Measurements from ENCODE around the gene ZNF445.
"Not testable (repeated sequence)": the region's sequence is repeated elsewhere in the genome, so short reads cannot be mapped to it uniquely, and the experiment has no call there.

The ZNF445 gene

DNA sequence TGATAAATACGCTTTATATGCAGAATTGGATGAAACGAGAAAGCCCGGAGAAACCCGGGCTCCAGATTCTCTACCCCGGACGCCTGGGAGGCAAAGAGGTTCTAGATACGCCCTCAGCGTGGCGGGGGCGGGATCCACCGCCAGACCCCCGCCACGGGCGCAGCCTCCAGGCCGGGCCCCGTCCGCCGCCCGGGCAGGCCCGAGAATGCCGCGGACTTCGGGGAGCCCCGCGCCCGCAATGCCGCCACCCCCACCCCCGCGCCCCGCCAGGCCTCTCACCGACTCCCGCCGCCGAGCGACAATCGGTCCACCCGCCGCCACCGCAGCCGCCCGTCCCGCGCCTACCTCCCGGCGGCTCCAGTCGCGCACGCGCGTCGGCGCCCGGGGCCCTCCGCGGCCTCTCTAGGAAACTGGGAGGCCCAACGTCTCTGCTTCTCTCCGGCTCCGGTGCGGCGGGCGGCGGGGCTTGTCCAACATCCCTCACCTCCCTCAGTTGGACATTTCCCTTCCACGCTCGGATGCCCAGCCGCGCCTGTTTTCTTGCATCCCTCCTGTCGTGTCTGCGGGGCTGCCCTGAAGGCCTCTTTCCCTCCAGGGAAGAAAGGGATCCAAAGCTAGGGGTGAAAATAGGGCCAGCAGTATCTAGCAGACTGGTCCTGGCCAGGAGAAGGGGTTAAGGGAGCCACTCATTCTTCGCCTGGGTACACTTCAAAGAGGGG, at the start of gene ZNF445:
TSS of gene ZNF445 (minus strand) at position 359 of the 719 bp plus-strand sequence. CDS start 22,121 bp downstream, outside the sequence.
- DNase-seq (ENCODE audit: low read depth) = peak; percentile 64

DNA sequence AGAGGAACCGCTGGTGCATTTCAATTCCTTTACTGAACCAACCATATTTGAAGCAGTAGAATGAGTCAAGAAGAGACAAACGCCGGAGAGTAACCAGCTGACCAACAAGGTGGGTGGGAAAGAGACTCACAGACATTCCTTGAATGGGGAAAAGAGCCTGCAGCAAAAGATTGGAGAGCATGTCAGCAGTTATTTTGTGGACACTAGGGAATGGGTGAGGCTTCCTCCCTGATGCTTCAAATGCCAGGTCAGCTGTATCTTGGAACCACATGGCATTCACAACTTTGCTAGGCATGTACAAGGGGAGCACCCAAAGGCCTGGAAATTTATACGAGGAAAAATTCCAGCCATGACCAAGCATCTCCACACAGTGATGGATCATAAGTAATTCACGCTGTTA, 47.6 kb upstream of the ZNF445 start:
- no peak for DNase-seq (ENCODE audit: low read depth)

DNA sequence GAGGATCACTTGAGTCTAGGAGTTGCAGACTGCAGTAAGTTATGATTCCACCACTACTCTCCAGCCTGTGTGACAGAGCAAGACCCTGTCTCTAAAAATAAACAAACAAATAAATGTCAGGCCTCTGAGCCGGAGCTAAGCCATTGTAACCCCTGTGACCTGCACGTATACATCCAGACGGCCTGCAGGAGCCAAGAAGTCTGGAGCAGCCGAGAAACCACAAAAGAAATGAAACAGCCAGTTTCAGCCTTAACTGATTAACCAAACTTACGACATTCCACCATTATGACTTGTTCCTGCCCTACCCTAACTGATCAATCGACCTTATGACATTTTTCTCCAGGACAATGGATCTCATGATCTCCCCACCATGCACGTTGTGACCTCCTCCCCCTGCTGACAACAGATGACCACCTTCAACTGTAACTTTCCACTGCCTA, 45.0 kb upstream of the ZNF445 start:
- DNase-seq (ENCODE audit: low read depth) = no peak

DNA sequence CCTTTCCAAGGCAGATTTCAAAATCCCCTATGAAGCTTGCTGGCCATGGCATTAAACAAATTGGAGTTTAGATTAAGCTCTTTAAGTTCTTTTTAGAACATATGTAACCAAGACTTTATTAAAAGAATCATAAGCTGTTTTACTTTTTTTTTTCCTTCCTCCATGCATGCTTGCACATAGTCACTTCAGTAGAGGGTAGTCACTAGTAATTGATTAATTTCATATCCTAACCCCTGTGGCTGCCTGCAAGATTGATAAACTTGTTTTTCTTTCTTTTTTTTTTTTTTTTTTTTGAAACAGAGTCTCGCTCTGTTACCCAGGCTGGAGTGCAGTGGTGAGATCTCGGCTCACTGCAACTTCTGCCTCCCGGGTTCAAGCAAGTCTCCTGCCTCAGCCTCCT, 44.3 kb upstream of the ZNF445 start:
- no peak for DNase-seq (ENCODE audit: low read depth)

DNA sequence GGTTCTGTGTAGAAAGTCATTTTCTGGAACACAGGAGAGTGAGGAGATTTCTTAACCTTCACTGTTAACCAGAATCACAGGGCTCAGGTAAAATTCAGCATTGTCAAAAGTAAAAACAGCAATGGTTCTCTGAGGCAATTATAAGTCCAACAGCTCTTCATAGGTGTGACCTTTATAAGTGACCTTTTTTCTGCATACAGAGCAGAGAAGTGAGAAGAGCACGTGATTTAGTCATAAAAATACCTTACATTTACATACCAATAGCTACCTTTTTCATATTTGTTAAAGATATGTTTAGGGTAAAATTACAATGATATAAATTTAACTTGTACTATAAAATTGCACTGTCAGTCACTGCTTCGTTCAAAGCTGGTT, 41.3 kb upstream of the ZNF445 start:
- no peak for DNase-seq (ENCODE audit: low read depth)

DNA sequence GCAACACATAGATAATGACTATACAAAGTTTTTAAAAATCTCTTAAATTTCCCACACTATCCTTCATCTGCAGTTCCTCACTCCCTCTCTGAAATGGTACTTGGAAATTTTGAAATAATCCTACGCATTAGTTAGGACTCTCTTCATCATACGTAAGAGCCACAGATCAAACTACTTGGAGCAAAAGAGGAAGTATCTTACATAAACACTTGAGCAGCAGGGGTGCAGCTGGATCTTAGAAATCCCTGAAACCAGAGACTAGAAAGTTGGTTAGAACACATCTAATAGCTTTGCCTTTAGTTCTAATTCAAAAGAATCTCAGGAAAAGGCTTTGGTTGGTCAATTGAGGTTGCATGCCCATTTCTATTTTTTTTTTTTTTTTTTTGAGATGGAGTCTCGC, 38.8 kb upstream of the ZNF445 start:
- no peak for DNase-seq (ENCODE audit: low read depth)

DNA sequence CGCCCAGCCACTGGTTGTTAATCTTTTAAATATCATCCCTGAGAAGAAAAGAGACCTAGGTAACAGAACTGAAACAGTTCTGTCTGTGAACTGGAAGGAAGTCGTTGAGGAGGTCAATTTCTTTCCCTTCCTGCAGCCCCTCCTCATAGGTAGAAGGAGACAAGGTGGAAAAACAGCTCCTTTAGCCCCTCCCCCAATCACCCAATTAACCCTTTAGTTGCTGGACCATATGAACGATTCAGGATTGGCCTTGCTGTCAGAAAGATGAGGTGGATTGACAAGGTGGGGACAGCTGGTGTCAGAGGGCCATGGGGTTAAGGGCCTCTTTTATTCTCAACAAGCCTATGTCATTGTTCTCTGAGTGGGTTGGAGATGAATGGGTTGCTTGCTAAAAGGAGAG, 36.0 kb upstream of the ZNF445 start:
- no peak for DNase-seq (ENCODE audit: low read depth)

DNA sequence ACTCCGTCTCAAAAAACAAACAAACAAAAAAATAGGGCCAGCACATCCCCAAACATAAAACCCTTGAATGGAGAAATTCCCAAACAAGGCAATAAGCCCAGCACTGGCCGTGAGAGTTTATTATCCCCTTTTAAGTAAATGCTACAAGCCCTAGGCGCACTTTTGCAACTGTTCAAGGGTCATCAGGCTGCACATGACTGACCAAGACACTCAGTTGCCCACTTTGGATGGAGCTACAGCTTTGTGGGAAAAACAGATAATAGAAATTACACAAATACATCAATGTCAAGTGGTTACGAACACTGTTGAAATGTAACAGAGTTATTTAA, 33.7 kb upstream of the ZNF445 start:
- DNase-seq (ENCODE audit: low read depth) = no peak

DNA sequence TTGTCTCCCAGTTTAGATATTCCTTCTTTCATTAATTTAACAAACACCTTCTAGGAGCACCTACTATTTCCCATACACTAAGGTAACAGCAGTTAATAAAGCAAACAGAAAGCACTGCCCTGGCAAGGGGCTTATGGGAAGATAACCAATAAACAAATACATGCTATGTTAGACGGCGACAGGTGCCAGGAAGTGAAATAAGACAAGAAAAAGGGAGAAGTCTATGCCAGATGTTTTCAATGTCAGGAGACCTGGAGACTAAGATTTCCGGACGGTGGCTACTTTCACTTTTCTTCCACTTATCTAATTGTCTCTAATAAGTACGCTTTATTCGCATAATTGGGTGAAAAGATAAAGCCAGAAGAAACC, 32.5 kb upstream of the ZNF445 start:
- DNase-seq (ENCODE audit: low read depth) = no peak

DNA sequence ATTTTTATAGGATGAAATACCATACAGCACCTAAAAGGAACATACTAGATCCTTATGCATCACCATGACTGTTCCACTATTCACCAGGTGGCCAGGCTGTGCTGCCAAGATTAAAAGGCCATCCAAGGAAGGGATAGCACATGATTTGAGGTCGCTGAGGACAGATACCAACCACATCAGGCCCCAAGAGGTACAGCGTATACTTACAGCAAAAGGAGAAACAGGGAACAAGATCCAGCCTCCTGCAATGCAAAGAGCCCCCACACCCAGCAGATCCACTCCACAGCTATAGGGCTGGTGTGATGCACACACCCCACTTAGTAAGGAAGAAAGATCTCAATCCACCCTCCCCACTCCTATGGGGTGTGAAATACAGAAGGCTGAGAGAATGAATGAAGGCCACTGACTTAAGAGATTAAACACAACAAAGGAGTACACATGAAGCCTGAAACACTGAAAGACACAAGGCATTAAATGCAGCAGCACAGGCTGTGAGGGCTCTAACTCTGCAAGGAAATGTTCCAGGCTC, 32.0 kb upstream of the ZNF445 start:
- no peak for DNase-seq (ENCODE audit: low read depth)

DNA sequence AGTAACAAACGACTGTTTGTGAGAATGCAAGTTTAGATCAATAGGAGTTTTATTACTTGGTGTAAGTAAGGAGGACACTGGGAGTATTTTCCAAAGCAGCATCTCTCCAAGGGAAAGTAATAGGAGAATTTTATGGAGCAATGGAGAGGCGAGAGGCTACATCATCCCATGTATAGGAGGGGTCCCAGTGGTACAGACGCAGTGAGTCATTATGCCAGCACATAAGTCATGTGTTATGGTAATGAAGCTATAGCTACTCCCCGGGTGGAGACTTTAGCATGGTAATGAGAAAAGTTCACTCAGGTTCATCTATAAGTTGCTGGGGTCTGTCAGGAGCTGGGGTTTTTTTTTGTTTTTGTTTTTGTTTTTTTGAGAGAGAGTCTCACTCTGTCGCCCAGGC, 29.5 kb upstream of the ZNF445 start:
- no peak for DNase-seq (ENCODE audit: low read depth)

DNA sequence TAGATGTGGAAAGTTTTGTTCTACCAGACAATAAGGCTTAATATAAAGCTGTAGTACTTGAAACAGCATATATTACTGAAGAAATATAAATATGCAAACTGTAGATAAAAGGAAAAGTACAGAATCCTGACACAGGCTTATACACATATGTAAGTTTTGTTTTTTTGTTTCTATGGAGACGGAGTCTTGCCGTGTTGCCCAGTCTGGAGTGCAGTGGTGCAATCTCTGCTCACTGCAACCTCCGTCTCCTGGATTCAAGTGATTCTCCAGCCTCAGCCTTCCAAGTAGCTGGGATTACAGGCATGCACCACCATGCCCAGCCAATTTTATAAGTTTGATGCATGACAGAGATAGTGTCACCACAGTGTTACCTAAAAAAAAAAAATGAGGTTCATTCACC, 29.1 kb upstream of the ZNF445 start:
- no peak for DNase-seq (ENCODE audit: low read depth)

DNA sequence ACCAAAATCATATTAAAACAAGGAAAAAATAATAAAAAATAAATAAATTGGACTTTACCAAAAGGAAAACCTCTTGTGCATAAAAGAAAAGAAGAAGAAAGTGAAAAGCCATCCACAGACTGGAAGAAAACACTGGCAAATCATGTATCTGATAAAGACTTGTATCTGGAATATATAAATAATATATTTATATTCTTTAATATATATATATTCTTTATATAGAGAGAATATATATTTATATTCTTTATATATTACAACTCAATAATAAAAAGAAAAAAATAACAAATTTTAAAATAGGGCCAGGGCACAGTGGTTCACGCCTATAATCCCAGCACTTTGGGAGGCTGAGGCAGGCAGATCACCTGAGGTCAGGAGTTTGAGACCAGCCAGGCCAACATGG, 27.1 kb upstream of the ZNF445 start:
- DNase-seq (ENCODE audit: low read depth) = no peak

DNA sequence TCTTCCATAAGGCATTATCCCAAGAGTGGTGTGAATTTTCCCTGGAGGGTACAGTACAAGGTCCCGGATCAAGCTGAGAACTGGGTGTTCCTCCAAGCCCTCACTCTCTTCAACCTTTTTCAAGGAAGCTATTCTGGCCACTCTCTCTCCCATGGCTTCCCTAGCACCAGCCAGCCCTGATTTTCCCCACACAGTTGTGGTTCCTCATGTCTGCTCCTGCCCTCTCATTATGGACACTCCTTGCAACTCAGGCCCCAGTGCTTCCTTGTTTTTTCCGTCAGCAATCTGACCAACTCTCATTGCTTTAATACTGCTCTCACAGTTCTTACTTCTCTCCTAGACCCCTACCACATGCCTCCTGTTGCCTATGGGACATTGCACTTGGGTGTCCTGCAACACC, 25.7 kb upstream of the ZNF445 start:
- not testable (repeated sequence) for DNase-seq (ENCODE audit: low read depth)

DNA sequence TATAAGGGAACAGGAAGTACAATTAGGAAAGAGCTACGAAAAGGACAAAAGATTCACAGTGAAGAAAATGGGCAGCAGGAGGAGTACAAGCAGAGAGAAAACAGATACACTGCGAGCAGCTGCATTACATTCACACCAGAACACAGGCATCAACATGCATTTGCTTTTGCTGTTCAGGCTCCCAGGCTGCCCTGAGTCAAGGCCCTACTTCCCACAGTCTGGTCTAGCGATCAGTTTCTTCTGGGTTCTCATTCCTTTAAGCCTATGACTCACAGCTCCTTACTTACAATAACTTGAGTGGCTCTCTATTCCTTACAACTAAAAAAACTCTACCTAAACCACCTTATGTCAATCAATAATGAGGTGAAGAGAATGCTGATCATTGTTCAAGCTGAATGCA, 24.5 kb upstream of the ZNF445 start:
- no peak for DNase-seq (ENCODE audit: low read depth)

DNA sequence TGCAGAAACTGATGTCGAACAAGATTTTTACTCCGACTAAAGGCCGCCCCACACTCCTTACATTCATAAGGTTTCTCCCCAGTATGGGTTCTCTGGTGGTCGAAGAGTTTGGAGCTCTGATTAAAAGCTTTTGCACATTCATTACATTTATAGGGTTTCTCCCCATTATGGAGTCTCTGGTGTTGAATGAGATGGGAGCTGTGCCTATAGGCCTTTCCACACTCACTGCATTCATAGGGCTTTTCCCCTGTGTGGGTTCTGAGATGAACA, 22.4 kb upstream of the ZNF445 start:
- not testable (repeated sequence) for DNase-seq (ENCODE audit: low read depth)

DNA sequence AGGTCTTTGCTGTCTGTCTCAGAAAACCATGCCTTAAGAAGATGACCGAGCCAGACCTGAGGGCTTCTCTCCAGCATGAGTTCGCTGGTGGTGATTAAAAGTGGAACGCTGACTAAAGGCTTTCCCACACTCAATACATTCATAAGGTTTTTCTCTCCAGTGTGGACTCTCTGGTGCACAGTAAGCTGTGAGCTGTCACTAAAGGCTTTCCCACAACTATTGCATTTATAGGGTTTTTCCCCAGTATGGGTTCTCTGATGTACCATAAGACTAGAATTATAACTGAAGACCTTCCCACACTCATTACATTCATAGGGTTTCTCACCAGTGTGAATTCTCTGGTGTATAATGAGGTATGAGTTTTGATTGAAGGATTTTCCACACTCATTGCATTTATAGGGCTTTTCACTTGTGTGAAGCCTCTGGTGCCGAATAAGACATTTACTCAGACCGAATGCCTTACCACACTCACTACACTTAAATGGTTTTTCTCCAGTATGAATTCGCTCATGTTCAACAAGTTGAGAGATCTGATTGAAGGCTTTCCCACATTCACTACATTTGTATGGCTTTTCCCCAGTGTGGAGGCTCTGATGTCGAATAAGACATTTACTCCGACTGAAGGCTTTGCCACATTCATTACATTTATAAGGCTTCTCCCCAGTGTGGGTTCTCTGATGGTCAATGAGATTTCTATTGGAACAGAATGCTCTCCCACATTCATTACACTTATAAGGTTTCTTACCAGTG, 21.9 kb upstream of the ZNF445 start:
- DNase-seq (ENCODE audit: low read depth) = no peak

DNA sequence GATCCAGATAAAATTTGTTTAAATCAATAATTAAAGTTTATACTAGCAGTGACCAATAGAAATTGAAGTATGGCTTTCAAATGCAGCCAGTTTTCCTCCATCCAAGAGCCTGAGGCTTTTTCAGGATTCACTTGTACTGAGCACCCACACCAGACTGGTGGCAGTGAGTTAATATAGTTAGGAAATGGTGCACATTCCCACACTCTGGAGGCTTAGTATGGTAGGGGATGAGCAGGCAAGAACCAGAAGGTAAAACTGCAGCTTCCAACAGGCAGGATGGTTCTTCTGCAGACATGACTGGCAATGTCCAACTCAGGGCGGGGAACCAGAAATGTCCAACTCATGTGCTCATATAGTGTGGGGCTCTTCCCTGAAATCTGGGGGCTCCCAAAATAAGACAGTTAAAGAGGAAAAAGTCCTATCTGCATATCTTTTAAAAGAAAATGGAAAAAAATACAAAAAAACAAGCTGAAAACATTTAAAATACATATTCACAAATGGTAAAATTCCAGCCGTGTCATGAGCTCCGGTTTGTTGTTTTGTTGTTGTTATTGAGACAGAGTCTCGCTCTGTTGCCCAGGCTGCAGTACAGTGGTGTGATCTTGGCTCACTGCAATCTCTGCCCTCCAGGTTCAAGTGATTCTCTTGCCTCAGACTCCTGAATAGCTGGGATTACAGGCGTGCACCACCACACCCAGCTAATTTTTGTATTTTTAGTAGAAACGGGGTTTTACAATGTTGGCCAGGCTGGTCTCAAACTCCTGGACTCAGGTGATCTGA, 18.4 kb upstream of the ZNF445 start:
- DNase-seq (ENCODE audit: low read depth) = no peak

DNA sequence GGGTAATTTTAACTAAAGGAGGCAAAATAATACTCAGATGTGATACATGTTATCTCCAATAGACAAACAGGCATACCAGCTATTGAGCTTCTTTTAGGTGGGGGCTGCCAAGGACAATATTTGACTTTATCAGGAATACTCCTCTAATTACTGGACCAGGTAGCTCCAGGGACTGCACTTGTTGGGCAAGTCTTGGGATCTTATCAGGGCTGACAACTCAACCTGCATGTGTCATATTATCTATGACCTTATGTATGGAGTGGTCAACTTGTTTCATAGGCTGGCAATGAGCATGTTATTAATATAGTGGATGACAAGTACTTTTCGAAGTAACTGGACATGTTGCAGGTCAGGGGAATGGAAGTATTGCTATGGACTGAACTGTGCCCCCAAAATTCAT, 15.0 kb upstream of the ZNF445 start:
- no peak for DNase-seq (ENCODE audit: low read depth)

DNA sequence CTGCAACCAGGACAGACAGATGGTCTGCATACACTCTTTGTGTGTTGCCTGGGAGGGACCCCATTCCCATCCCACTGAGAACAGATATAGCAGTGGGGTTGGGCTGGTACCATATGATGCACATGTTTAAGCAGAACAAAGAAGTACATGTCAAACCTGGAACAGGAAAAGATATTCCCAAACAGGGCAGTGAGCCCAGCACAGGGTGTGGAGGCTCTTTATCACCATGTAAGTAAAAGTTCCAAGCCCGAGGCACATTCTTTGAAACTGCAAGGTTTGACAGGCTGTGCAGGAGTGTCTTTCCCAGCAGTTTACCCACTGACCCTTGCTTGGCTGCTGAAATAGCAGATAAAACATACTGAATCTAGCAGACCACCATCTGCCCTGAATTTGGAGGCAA, 5.3 kb upstream of the ZNF445 start:
- DNase-seq (ENCODE audit: low read depth) = no peak

DNA sequence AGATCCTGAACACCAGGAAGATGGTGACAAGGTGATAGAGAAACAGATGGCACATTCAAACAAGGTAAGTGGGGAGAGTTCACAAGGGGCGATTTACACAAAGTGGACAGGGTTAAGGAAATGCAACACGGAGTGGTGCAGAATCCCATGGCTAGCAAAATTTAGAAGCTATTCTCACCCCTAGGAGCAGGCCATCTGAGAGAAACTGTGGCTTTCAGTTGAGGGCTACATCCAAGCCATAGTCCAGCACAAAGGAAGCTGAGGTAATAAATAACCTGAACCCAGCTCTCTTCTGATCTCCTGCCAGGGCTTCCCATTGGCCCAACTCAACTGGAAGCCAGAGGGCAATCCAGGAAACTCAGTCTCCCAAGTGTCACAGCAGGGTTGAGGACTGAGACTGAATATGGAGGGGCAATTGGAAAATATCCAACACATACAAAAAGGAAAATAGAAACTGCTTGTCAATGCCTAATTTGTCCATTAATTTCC, 1.2 kb upstream of the ZNF445 start:
- DNase-seq (ENCODE audit: low read depth) = no peak

DNA sequence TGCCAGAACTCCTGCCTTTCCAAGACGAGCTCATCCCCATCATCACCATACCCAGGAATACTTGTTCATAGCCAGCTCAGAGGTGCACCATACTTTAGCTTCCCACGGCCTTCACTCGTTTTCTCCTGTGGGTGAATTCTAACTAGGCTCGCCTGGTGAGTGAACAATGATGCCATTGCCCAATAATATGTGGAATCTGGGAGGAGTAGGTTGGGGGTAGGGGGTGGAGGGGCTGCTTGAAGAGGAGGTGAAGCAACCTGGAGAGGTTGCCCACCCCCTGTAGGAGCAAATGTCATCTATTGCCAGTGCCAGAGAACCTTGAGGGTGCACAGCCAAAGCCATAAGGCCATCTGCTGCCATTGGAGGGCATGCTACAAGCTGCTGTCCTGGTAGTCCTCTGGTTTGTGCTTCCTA, 592 bp upstream of the ZNF445 start:
- DNase-seq (ENCODE audit: low read depth) = no peak

DNA sequence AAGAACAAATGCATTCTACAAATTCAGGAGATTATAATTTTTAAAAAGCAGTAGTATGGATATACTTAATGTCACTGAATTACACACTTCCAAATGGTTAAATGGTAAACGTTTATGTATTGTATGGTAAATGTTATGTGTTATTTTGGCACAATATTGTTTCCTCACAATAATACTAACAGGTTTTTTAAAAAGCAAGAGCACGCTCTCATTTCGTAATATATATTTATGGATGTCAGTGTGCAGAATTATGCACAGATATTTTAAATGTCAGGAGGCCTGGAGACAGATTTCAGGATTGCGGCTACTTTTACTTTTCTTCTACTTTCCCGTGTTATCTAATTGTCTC, 533 bp downstream of the ZNF445 start:
- DNase-seq (ENCODE audit: low read depth) = no peak

Data from stimulated activated CD8-positive, alpha-beta memory T cell treated with anti-CD3 and anti-CD28 coated beads, Interleukin-12 subunit alpha, Interleukin-12 subunit beta, amount 100 ng/mL, for 4 hours (primary cell).